ENCODE data around the gene HSDL1. TPM values are rescaled to one million over a fixed set of nuclear protein-coding genes. Genes with fewer than 3 reads are reported as not detected.
"Not testable (repeated sequence)": the region's sequence is repeated elsewhere in the genome, so short reads cannot be mapped to it uniquely, and the experiment has no call there.

HSDL1 gene
- total RNA-seq, 1 donor from 2014 or later, result 18.3 TPM

DNA sequence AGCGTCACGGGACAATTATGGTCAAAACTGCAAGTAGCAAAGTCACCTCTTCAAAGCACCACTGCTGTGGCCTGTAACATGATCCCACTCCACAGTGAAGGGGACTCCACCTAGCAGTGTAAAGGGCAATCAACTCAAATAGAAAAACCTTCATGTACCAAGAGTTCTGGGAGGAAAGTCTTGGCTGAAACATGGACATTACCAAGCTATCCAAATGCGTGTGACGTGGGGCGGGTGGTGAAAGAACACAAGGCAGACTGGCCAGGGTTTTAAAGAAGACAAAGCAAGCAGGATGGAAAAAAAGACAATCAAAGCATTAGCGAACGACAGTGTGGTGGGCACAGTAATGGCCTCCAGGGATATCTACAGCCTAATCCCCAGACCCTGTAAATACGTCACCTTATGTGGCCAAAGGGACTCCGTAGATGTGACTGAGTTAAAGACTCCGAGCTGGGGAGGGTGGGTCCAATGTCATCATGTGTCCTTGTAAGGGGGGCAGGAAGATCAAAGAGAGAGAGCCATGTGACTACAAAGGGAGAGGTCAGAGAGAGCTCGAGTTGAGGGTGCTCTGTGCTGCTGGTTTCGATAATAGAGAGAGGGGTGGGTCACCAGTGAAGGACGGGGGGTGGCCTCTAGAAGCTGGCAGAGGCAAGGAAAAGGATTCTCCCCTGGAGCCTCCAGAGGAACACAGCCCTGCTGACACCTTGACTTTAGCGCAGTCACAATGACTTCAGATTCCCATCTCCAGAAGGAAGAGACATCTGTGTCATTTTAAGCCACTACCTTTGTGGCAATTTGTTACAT lies 6.0 kb downstream of the HSDL1 start:
- no peak for DNase-seq (ENCODE audit: low spot score)

GRCh38 chr16:84138500-84138823 lies 6.5 kb downstream of the HSDL1 start:
- DNase-seq (ENCODE audit: low spot score), result no peak

DNA sequence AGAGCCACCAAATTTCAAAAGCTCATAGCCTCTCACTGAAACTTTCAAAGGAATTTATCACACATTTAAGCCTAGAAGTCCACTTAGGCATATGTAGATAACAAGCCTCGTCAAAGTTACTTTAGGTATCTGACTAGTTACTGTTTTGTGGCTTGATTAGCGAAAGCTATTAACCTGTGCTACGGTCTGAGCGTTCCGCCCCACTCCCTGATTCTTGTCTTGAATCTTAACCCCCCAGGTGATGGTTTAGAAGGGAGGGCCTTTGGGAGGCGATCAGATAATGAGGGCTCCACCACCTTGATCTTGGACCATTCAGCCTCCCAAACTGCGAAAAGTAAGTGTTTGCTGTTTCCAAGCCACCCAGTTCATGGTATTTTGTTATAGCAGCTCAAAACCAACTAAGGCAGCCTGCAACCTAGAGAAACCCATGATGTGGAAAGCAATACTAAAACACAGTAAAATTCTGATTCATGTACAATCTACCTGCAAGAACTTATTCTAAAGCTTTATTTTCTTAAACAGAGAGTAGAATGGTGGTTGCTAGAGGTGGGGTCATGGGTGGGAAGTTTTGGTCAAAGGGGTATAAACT lies 7.1 kb downstream of the HSDL1 start:
- no peak for DNase-seq (ENCODE audit: low spot score)

- no peak for DNase-seq (ENCODE audit: low spot score)
Observed at GRCh38 chr16:84137287-84137686, 7.7 kb downstream of the HSDL1 start.

DNA sequence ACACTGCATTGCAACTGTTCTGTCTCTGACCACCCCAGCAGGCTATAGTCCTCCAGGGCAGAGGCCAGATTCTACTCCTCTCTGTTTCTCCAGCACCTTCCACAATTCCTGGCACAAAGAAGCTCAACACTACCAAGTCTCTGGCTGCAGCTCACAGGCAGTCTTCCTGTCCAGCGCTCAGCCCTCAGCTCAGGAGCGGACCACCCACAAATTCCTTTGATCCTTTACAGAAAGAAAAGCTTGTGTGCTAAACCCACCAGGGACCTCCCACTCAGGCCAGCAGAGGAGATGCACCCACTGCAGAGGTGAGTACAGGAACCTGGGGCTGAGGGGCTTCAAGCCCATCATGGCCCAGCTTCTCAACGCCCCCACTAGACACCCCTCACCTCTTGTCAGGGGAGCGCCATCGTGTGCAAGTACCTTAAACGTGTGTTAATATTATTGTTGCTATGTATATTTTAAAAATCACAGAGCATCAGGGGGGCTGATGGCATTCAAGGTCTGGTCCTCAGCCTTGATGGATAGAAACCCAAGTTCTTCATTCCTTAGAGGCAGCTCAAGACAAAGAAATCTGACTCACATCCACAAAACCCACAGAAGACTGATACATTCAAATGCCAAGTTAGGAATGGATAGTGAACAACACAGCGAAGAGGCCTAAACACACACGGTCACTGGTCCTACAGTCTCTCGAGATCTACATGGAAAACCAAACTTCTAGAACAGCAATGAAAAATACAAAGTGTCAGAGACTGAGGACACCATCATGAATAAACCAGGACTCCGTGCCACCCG lies 8.4 kb downstream of the HSDL1 start:
- no peak for DNase-seq (ENCODE audit: low spot score)

DNA sequence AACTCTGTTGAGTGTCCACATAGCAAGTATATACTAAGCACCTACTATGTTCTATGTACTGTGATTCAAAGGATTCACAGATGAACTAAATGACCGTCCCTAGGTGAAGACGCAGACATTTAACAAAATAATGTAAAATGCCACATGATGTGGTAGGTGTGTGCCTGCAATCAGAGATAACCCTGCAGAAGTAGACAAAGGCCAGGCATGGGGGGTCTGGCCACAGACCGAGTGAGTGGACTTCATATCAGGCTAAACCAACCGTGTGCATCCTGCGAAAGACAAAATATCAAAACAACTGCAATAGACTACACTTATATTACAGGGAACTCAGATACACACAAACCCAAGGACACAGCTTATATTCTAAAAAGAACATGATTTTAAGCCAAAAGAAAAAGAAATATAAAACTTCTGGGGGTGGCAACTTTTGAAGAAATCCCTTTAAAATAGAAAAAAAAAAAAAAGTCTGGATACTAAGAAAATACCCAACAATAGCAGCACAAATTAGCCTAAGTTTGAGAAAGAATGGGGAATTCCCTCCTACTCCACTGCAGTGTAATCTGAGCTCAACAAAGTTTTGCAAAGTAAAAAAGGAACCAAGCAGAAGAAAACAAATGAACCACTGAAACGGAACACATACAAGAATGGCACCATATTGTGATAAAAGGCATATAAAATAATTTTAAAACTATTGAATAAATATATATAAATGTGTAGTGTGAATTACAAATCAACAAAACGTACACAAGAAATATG lies 12.3 kb downstream of the HSDL1 start:
- no peak for DNase-seq (ENCODE audit: low spot score)

DNA sequence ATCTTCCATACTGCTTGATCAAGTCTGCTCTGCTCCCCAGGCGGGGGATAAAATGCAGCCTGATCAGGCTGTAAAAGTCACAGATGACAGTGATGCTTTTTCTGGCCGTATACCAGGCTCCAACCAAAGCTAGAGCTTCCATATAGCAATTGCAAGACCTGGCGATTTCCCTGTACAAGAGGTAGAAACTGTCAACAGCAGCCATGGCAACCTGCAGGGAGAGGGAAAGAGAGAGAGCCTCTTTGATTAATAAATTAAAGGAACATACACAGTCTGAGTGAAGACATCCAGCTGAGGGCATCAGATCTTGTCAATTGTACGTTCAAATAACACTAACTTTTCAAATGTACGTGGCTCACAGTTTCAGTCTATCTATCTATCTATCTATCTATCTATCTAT lies 13.9 kb downstream of the HSDL1 start:
- no peak for DNase-seq (ENCODE audit: low spot score)

- no peak for DNase-seq (ENCODE audit: low spot score)
Observed at GRCh38 chr16:84124257-84125073, 20.5 kb downstream of the HSDL1 start.

DNA sequence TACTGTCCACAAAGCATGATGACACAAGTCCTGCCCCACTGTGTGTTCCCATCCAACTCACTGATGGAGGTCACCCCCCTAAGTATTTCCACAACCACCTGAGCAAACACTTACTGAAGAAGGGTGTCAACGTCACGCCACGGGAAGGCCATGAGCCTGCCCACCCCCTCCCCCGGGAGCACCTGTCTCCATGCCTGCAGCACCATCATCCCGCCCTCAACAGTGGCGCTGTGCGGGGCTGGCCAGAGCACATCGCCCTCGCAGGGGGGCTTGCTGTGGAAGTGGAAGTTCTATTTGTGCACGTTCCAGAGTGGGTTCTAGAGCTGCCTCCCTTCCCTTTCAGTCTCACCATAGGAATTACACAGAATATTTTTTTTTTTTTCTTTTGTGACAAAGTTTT lies 24.0 kb downstream of the HSDL1 start:
- DNase-seq (ENCODE audit: low spot score), result no peak

- no peak for DNase-seq (ENCODE audit: low spot score)
Observed at GRCh38 chr16:84120023-84120422, 25.0 kb downstream of the HSDL1 start.

DNA sequence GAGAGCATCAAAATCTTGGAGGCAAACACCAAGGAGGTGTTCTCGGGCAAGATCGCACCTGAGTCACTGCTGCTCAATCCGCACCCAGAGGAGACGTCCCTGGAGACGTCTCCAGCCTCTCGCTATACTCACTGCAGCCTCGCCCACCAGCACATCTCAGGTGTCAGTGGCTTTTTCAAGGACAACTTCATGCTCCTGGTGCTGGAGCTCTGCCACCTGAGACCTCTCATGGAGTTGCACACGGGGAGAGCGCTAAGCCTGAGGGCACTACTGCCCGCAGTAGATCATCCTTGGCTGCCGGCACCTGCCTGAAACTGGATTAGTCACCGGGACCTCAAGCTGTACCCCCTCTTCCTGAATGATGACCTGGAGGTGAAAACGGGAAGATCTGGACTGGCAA lies 25.6 kb downstream of the HSDL1 start:
- DNase-seq (ENCODE audit: low spot score), result no peak

GRCh38 chr16:84118315-84118714 lies 26.7 kb downstream of the HSDL1 start:
- not testable (repeated sequence) for DNase-seq (ENCODE audit: low spot score)

DNA sequence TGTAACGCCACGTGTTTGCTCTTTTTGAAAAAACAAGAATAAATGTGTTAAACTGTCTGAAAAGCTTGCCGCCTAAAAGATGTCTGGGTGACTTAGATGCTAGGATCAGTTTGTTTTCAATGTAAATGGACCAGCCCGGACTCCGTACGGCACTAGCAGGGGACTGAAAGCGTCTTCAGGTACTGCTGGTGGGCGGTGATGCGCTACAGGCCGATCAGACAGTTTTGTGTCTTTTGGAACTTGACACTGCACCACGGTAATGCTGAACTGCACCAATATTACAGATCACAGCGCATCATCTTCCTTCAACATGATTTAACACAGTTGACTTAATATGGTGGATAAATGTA lies 27.5 kb downstream of the HSDL1 start:
- no peak for DNase-seq (ENCODE audit: low spot score)

- peak; percentile 98 for DNase-seq (ENCODE audit: low spot score)
Observed at GRCh38 chr16:84116720-84117493, 28.1 kb downstream of the HSDL1 start, which contains the start of gene MBTPS1. Gene MBTPS1, minus strand, starts transcription at chr16:84116942. Its CDS starts 15,159 bp downstream, at chr16:84101783.

DNA sequence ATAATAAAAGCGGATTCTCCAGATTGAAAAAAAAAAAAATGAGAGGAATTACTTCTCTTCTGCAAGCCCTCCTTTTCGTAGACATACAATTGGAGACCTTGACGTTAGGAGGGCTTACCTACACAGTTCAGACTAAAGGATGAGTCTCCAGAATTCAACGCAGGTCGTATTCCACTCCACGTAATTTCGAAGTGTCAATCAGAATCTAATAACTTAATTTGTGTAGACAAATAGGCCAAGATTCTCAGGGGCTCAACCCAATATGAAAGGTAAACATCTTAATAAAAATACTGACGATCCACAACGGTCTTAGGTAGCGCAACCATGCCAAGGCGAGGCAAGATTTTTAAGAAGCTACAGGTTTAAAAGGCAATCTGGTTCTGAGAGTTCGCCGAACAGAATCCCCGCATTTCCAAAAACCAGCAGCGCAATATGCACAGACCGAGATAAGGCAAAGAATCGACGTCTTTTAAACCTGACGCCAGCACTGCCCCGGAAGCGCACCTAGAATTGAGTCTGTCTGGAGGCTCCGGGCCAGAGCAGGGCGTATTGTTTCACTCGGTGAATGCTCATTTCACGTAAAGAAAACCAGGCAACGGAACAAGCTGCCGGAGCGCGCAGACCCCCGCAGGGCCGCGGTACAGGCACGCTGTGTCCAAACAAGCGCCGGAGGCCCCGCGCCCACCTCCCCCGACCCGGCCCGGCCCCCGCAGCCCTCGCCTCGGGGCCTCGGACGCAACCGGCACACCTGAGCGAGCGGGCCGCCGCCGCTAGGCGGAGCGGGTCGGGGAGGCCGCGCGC lies 28.9 kb downstream of the HSDL1 start:
- peak; percentile 57 for DNase-seq (ENCODE audit: low spot score)

DNA sequence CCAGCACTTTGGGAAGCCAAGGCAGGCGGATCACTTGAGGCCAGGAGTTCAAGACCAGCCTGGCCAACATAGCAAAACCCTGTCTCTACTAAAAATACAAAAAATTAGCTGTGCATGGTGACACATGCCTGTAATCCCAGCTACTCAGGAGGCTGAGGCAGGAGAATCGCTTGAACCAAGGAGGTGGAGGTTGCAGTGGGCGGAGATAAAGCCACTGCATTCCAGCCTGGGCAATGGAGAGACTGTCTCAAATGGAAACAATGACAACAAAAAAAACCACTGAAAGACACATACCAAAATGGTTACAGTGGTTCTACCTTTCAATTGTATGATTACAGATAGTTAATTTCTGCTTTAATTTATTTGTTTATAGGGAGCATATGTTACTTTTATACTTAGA lies 33.0 kb downstream of the HSDL1 start:
- not testable (repeated sequence) for DNase-seq (ENCODE audit: low spot score)

DNA sequence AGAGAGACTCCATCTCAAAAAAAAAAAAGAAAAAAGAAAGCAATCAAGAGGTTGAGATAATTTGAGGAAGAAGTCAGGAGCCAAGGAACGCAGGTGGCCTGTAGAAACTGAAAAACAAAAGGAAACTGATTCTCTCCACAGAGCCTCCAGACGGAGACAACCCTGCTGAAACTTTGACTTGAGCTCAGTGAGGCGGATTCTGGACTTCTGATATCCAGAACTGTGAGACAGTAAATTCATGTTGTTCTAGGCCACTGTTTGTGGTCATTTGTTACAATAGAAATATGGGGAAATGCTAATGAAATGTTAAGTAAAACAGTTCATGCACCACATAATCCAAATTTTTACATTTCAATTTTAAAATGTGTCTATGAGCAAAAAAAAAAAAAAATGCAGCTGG lies 33.5 kb downstream of the HSDL1 start:
- no peak for DNase-seq (ENCODE audit: low spot score)

GRCh38 chr16:84110527-84110926 lies 34.5 kb downstream of the HSDL1 start:
- no peak for DNase-seq (ENCODE audit: low spot score)

DNA sequence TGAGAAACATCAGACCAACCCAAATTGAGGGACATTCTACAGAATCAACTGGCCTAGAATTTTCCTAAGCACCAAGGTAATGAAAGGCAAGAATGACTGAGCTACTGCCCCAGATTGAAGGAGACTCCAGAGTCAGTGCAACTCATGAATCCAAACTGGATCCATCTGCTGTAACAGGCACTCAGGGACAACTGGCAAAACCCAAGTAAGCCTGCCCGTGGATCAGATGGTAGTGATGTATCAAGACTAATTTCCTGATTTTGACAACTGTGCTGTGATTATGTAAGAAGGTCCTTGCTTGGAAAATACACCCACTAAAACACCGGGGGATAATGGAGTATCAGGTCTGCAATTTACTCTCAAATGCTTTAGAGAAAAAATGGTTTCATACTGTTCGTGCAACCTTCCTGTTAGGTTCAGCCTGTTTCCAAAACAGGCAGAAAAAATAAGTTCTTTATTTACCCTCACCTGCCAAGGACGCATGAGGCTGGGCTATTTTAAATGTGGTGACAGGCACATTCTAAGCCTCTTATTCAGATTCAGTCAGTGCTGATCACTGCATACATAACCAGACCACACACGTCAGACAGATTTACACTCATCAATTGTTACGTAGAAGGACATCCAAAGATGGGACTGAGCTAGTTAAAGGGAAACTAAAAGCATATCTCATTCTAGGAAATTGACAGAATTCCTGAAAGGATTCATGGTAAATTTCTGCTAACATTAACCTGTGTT lies 35.2 kb downstream of the HSDL1 start:
- DNase-seq (ENCODE audit: low spot score), result no peak

All from ureter (tissue), 1 donor.